ENCODE measurements around the gene STIM2. TPM values are rescaled to one million over a fixed set of nuclear protein-coding genes. Genes with fewer than 3 reads are reported as not detected.

Gene STIM2
- total and polyA plus RNA-seq, 9 of the 15 experiments (the other 6 are each of a cell fraction or from before 2014, with no cell fraction given): 7.2 to 26.8 (median 15.4) TPM

GRCh38 chr4:27058819-27059406, 198.3 kb downstream of the STIM2 start (continued):
- TF ChIP-seq, protein P1, sequence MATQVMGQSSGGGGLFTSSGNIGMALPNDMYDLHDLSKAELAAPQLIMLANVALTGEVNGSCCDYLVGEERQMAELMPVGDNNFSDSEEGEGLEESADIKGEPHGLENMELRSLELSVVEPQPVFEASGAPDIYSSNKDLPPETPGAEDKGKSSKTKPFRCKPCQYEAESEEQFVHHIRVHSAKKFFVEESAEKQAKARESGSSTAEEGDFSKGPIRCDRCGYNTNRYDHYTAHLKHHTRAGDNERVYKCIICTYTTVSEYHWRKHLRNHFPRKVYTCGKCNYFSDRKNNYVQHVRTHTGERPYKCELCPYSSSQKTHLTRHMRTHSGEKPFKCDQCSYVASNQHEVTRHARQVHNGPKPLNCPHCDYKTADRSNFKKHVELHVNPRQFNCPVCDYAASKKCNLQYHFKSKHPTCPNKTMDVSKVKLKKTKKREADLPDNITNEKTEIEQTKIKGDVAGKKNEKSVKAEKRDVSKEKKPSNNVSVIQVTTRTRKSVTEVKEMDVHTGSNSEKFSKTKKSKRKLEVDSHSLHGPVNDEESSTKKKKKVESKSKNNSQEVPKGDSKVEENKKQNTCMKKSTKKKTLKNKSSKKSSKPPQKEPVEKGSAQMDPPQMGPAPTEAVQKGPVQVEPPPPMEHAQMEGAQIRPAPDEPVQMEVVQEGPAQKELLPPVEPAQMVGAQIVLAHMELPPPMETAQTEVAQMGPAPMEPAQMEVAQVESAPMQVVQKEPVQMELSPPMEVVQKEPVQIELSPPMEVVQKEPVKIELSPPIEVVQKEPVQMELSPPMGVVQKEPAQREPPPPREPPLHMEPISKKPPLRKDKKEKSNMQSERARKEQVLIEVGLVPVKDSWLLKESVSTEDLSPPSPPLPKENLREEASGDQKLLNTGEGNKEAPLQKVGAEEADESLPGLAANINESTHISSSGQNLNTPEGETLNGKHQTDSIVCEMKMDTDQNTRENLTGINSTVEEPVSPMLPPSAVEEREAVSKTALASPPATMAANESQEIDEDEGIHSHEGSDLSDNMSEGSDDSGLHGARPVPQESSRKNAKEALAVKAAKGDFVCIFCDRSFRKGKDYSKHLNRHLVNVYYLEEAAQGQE (IDR thresholded peaks at IDR 0.05; ENCODE audit: borderline replicate concordance): no peak
- TF ChIP-seq, protein P1 (CRISPR knock-in tag; IDR thresholded peaks at IDR 0.05; ENCODE audit: low read depth): no peak
- TF ChIP-seq PRMT5 (CRISPR knock-in tag; IDR thresholded peaks at IDR 0.05): no peak
- no peak for TF ChIP-seq HBP1 (CRISPR knock-in tag; IDR thresholded peaks at IDR 0.05)
- TF ChIP-seq, protein P2, sequence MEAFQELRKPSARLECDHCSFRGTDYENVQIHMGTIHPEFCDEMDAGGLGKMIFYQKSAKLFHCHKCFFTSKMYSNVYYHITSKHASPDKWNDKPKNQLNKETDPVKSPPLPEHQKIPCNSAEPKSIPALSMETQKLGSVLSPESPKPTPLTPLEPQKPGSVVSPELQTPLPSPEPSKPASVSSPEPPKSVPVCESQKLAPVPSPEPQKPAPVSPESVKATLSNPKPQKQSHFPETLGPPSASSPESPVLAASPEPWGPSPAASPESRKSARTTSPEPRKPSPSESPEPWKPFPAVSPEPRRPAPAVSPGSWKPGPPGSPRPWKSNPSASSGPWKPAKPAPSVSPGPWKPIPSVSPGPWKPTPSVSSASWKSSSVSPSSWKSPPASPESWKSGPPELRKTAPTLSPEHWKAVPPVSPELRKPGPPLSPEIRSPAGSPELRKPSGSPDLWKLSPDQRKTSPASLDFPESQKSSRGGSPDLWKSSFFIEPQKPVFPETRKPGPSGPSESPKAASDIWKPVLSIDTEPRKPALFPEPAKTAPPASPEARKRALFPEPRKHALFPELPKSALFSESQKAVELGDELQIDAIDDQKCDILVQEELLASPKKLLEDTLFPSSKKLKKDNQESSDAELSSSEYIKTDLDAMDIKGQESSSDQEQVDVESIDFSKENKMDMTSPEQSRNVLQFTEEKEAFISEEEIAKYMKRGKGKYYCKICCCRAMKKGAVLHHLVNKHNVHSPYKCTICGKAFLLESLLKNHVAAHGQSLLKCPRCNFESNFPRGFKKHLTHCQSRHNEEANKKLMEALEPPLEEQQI (IDR thresholded peaks at IDR 0.05): no peak
- no peak for TF ChIP-seq NRF1 (conservative IDR thresholded peaks at IDR 0.05 in 1 of 2, IDR thresholded peaks at IDR 0.05 in 1 of 2)
- no peak for TF ChIP-seq PHB (CRISPR knock-in tag; IDR thresholded peaks at IDR 0.05)
- TF ChIP-seq ILF3 (IDR thresholded peaks at IDR 0.05; ENCODE audit: borderline replicate concordance): no peak
- no peak for TF ChIP-seq CHD4 (IDR thresholded peaks at IDR 0.05; ENCODE audit: insufficient read depth, insufficient replicate concordance, low read depth, low read length, poor library complexity, severe bottlenecking)
- TF ChIP-seq NR2C1 (IDR thresholded peaks at IDR 0.05): no peak
- no peak for TF ChIP-seq NR2C1 (tag; IDR thresholded peaks at IDR 0.05)
- TF ChIP-seq RBM39 (optimal IDR thresholded peaks at IDR 0.05; ENCODE audit: low read depth, low read length): no peak
- no peak for TF ChIP-seq ELF1 (tag; IDR thresholded peaks at IDR 0.05)

Data from K562 (cell line).